Uterus (tissue), 4 donors: ENCODE results near the gene RP2. TPM values are rescaled to one million over a fixed set of nuclear protein-coding genes. Genes with fewer than 3 reads are reported as not detected.

Source experiments
- DNase-seq, 2 donors: peaks; one replicate each; pipeline ENCODE4 v3.0.0-alpha.2; 2019 to 2020
- H3K27ac ChIP-seq, 2 donors: fragments of 200-600 bp; sonication (generic); 1 replicate in 1 of 2; 2 replicates in 1 of 2; pipeline ENCODE4 v1.5.1; 2016 to 2018
- H3K27me3 ChIP-seq, 2 donors: fragments of 200-600 bp; sonication (generic); one replicate each; pipeline ENCODE4 v1.5.1; 2018 to 2019; ENCODE audit warnings: control low read depth in 1 of 2
- H3K36me3 ChIP-seq, 2 donors: fragments of 200-600 bp; sonication (generic); one replicate each; pipeline ENCODE4 v1.5.1; 2019; ENCODE audit warnings: control low read depth in 1 of 2
- H3K4me1 ChIP-seq, 2 donors: fragments of 200-600 bp; sonication (generic); one replicate each; pipeline ENCODE4 v1.5.1; 2018 to 2019; ENCODE audit warnings: control low read depth in 1 of 2
- H3K4me3 ChIP-seq, 2 donors: fragments of 200-600 bp; sonication (generic); 1 replicate in 1 of 2; 2 replicates in 1 of 2; pipeline ENCODE4 v1.5.1; 2018 to 2019; ENCODE audit warnings: mild to moderate bottlenecking in 1 of 2
- H3K9me3 ChIP-seq, 2 donors: fragments of 200-600 bp; sonication (generic); one replicate each; pipeline ENCODE4 v1.5.1; 2019; ENCODE audit warnings: control low read depth in 1 of 2
- POLR2A ChIP-seq, 2 donors: fragments of 450-650 bp; IDR thresholded peaks; one replicate each; pipeline ENCODE4 v1.6.1; 2016; ENCODE audit warnings: antibody characterized with exemption in 2 of 2, mild to moderate bottlenecking in 1 of 2, moderate library complexity in 1 of 2
- intact Hi-C: fragments of 100-400 bp; cut with DNase I; formaldehyde crosslinking; loops from one replicate; pipeline ENCODE4 v1.15.1; 2023; ENCODE audit warnings: low total_unique reads
- total RNA-seq, 4 donors: library from RNA; depleted of rRNA in 3 of 4; stranded (reverse); fragments of >200 nt in 3 of 4; gene quantifications; one replicate each; pipeline versions ENCODE4 v1.1.0 to v1.2.4, GENCODE V29; 2014 to 2023
- TF ChIP-seq, protein P1 (sequence below), 4 experiments: fragments of 200-600 bp in 2 of 4; fragments of 450-650 bp in 2 of 4; sonication (generic) in 2 of 4; IDR thresholded peaks; one replicate each; pipeline ENCODE4 v1.5.1; 2016 to 2019; ENCODE audit warnings: antibody characterized with exemption in 4 of 4, mild to moderate bottlenecking in 2 of 4, moderate library complexity in 1 of 4
- donor health status: DM: yes; HTN: yes; CAD: no.

Gene RP2
- total RNA-seq, 4 donors from 2014 or later, result 1.0 to 33.0 (median 7.0) TPM

DNA sequence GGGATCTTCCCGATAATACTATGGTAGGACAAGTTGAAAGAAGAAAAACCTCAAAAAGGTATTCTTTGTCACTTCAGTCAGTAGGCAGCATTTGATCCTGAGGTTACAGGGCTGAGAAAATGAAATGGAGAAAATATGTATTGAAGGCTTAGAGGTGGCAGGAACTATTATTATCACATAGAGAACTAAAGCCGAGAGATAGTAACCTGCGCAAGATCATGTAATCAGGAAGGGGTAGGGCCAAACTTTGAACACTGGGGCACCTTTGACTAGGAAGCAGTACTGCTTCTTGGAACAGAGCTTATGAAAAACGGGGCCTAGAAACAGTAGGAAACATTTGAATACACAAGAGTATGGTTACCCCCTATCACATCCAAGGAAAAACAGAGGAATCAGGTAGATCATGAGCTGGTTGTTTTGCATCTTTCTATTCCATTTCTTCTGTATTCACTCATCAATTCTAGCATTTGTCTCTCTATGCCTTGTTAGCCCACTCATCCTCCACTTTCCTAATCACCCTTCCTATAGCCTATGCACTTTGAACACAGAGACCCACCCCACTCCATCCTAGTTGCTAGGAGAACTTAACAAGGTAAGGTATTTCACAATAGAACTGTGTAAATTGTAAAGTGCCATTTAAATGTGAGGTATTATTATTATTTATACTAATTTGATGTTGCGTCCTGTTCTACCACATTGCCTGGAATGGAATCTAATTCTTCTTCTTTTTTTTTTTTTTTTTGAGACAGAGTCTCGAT is 43.3 kb upstream of the RP2 start:
- no peaks in the 10 kb centered on the region for H3K27me3 ChIP-seq
- no peaks in the 10 kb centered on the region for H3K4me1 ChIP-seq
- no peaks in the 10 kb centered on the region for H3K9me3 ChIP-seq
- intact Hi-C loops, result no loop called here
- H3K27ac ChIP-seq, result no peak overlapping the region
- no peak overlapping the region for H3K4me3 ChIP-seq
- DNase-seq, result no peak
- TF ChIP-seq POLR2A (IDR thresholded peaks at IDR 0.05), result no peak
- TF ChIP-seq, protein P1, sequence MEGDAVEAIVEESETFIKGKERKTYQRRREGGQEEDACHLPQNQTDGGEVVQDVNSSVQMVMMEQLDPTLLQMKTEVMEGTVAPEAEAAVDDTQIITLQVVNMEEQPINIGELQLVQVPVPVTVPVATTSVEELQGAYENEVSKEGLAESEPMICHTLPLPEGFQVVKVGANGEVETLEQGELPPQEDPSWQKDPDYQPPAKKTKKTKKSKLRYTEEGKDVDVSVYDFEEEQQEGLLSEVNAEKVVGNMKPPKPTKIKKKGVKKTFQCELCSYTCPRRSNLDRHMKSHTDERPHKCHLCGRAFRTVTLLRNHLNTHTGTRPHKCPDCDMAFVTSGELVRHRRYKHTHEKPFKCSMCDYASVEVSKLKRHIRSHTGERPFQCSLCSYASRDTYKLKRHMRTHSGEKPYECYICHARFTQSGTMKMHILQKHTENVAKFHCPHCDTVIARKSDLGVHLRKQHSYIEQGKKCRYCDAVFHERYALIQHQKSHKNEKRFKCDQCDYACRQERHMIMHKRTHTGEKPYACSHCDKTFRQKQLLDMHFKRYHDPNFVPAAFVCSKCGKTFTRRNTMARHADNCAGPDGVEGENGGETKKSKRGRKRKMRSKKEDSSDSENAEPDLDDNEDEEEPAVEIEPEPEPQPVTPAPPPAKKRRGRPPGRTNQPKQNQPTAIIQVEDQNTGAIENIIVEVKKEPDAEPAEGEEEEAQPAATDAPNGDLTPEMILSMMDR (IDR thresholded peaks at IDR 0.05), result no peak
- no peaks in the 10 kb centered on the region for H3K36me3 ChIP-seq

DNA sequence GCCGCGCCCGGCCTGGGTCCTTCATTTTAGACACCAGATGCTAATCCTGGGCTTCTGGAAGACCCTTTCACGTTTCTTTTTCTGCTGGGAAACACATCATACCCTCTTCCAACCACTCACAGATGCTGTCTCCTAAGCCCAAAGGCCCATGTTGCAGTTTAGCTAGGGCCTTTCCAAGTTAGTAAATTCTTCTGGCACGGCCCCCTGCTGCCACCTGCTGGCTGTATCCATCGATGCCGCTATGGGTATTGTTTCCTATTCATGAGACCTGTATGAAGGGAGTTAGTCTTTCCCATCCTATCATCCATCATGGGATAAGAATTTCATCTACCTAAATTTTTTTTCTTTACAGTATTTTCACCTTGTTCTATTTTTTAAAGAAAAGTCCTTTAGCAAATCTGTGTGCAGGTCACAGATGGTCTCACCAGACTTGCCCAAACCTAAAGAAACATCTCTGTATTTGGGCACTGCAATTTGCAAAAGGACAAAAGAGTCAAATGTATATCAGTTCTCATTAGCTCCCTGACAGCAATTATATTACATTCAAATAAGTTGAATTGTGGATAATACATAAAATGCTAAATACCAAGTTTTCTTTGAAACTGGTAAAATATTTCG is 40.2 kb upstream of the RP2 start:
- H3K27me3 ChIP-seq, result no peaks in the 10 kb centered on the region
- DNase-seq, result peak; percentile 55 to 66
- H3K4me3 ChIP-seq, result no peak overlapping the region
- no peaks in the 10 kb centered on the region for H3K9me3 ChIP-seq
- no peaks in the 10 kb centered on the region for H3K4me1 ChIP-seq
- no peak overlapping the region for H3K27ac ChIP-seq
- intact Hi-C loops, result no loop called here
- TF ChIP-seq, protein P1 (IDR thresholded peaks at IDR 0.05), result peak; percentile 55 to 66 (median 59)
- no peak for TF ChIP-seq POLR2A (IDR thresholded peaks at IDR 0.05)
- H3K36me3 ChIP-seq, result no peaks in the 10 kb centered on the region

DNA sequence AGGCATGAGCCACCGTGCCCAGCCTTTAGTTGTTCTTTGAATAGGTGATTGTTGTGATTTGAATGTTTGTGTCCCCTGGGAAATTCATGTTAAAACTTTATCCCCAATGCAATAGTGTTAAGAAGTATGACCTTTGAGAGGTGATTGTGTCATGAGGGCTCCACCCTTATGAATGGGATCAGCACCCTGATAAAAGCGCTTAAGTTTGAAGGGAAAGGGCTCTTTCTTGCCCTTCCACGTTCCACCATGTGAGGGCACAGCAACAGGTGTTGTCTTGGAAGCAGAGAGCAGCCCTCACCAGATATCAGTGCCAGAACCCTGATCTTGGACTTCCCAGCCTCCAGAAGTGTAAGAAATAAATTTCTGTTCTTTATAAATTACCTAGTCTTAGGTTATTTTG is 33.7 kb upstream of the RP2 start:
- Histone ChIP-seq H3K27me3 (peaks cover 0 to 7% of the 10 kb centered on the region in 2 donors), H3K4me1 (no peaks in the 10 kb centered on the region), H3K9me3 (no peaks in the 10 kb centered on the region), H3K27ac (no peak overlapping the region), H3K36me3 (no peaks in the 10 kb centered on the region), H3K4me3 (no peak overlapping the region)
- DNase-seq, result no peak
- intact Hi-C loops, result no loop called here
- TF ChIP-seq, protein P1 (IDR thresholded peaks at IDR 0.05), result no peak
- no peak for TF ChIP-seq POLR2A (IDR thresholded peaks at IDR 0.05)

DNA sequence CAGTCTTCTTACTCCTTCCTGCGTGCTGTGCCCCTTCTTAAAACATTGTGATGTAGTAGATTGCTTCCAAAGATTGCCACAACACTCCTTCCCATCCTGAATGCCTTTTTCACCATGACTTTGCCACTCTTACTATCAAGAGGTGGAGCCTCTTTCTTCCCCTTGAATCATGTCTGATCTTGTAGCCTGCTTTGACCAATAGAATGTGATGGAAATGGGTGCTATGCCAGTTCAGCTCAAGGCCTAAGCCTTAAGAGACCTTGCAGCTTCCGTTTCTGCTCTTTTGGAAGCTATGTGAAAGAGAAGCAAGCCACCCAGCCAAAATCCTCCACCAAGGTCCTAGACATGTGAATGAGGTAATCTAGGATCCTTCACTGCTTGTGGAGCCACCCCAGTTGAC is 31.6 kb upstream of the RP2 start:
- Histone ChIP-seq H3K27me3 (peaks cover 0 to 7% of the 10 kb centered on the region in 2 donors), H3K36me3 (no peaks in the 10 kb centered on the region), H3K4me3 (no peak overlapping the region), H3K9me3 (no peaks in the 10 kb centered on the region), H3K27ac (no peak overlapping the region), H3K4me1 (no peaks in the 10 kb centered on the region)
- intact Hi-C loops, result no loop called here
- TF ChIP-seq POLR2A (IDR thresholded peaks at IDR 0.05), result no peak
- TF ChIP-seq, protein P1 (IDR thresholded peaks at IDR 0.05), result no peak
- no peak for DNase-seq

DNA sequence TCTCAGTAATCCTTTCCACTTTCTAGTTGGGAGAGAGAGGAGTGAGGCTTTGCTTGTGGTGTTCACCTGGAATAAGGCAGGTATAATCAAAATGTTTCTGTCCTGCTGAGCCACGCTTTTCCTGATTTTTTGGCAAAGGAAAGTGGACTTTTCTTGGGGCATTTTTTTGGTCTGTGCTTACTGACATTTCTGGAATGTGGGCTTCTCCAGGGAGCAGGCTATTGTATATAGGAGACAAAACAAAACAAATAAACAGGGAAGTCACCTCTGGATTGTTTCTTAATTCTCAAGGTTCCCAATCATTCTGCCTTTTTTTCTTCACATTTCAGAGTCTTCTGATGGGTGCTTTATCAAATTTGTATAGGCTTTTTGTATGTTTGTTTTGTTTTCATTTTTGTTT is 25.7 kb upstream of the RP2 start:
- intact Hi-C loops, result no loop called here
- no peak for TF ChIP-seq POLR2A (IDR thresholded peaks at IDR 0.05)
- TF ChIP-seq, protein P1 (IDR thresholded peaks at IDR 0.05), result no peak

More for the DNA sequence above, 25.7 kb upstream of the RP2 start:
- Histone ChIP-seq H3K27me3 (no peaks in the 10 kb centered on the region), H3K36me3 (no peaks in the 10 kb centered on the region), H3K9me3 (no peaks in the 10 kb centered on the region), H3K4me1 (no peaks in the 10 kb centered on the region), H3K4me3 (no peak overlapping the region), H3K27ac (no peak overlapping the region)
- no peak for DNase-seq
